GM23338 (cell line): ENCODE measurements around the gene SON. TPM values are rescaled to one million over a fixed set of nuclear protein-coding genes. Genes with fewer than 3 reads are reported as not detected.

Experiments used
- ATAC-seq: fragments of 200-7000 bp; cut with Tn5 transposase; 3 replicates; pipeline ENCODE4 v1.9.1; 2020
- DNase-seq: peaks from one replicate; pipeline ENCODE4 v3.0.0-alpha.2; 2015; ENCODE audit warnings: low spot score
- H2AFZ ChIP-seq: fragments of 200-600 bp; sonication (generic); 2 replicates; pipeline ENCODE4 v1.8.0; 2016; ENCODE audit warnings: antibody characterized with exemption, mild to moderate bottlenecking, moderate library complexity
- H3F3A ChIP-seq: fragments of 200-600 bp; sonication (generic); replicated peaks from 2 replicates; pipeline ENCODE4 v1.8.0; 2017; ENCODE audit warnings: antibody characterized with exemption, mixed run types, low read depth
- H3K27ac ChIP-seq: fragments of 200-600 bp; sonication (generic); 2 replicates; pipeline ENCODE4 v1.6.1; 2016; ENCODE audit warnings: low read depth
- H3K27me3 ChIP-seq: fragments of 200-600 bp; sonication (generic); 2 replicates; pipeline ENCODE4 v1.8.0; 2016; ENCODE audit warnings: mild to moderate bottlenecking, mixed run types, moderate library complexity; ENCODE audit not compliant: insufficient read depth
- H3K36me3 ChIP-seq: fragments of 200-600 bp; sonication (generic); 2 replicates; pipeline ENCODE4 v1.8.0; 2016; ENCODE audit warnings: mild to moderate bottlenecking; ENCODE audit not compliant: insufficient read depth
- H3K4me1 ChIP-seq: fragments of 200-600 bp; sonication (generic); 2 replicates; pipeline ENCODE4 v1.8.0; 2016; ENCODE audit warnings: mild to moderate bottlenecking, moderate library complexity; ENCODE audit not compliant: insufficient read depth
- H3K4me2 ChIP-seq: fragments of 200-600 bp; sonication (generic); 2 replicates; pipeline ENCODE4 v1.7.1; 2017; ENCODE audit warnings: mixed run types
- H3K4me3 ChIP-seq: fragments of 200-600 bp; sonication (generic); 2 replicates; pipeline ENCODE4 v1.6.1; 2016; ENCODE audit warnings: mixed run types
- H3K79me2 ChIP-seq: fragments of 200-600 bp; sonication (generic); replicated peaks from 2 replicates; pipeline ENCODE4 v1.8.0; 2017; ENCODE audit warnings: mild to moderate bottlenecking; ENCODE audit not compliant: insufficient read depth
- H3K9me2 ChIP-seq: fragments of 200-600 bp; sonication (generic); 2 replicates; pipeline ENCODE4 v1.8.0; 2017; ENCODE audit not compliant: insufficient read depth
- H4K20me1 ChIP-seq: fragments of 200-600 bp; sonication (generic); replicated peaks from 2 replicates; pipeline ENCODE4 v1.8.0; 2017; ENCODE audit warnings: mild to moderate bottlenecking; ENCODE audit not compliant: insufficient read depth
- H3K27ac Mint-ChIP-seq: 2 replicates; pipeline ENCODE4 v1.8.0; 2020; ENCODE audit warnings: inconsistent platforms, mild to moderate bottlenecking, moderate library complexity, mixed read lengths
- H3K27me3 Mint-ChIP-seq: 3 replicates; pipeline ENCODE4 v1.8.0; 2022; ENCODE audit warnings: low read depth, mild to moderate bottlenecking, moderate library complexity, mixed read lengths, inconsistent platforms; ENCODE audit not compliant: insufficient read depth, poor library complexity
- H3K36me3 Mint-ChIP-seq: 3 replicates; pipeline ENCODE4 v1.8.0; 2021; ENCODE audit warnings: low read depth, mild to moderate bottlenecking, inconsistent platforms, moderate library complexity, mixed read lengths
- H3K4me1 Mint-ChIP-seq: 3 replicates; pipeline ENCODE4 v1.8.0; 2020; ENCODE audit warnings: mild to moderate bottlenecking, inconsistent platforms, mixed read lengths
- H3K4me3 Mint-ChIP-seq: 3 replicates; pipeline ENCODE4 v1.8.0; 2021; ENCODE audit warnings: moderate library complexity, mild to moderate bottlenecking, inconsistent platforms, mixed read lengths
- H3K9me3 Mint-ChIP-seq: 3 replicates; pipeline ENCODE4 v1.8.0; 2020; ENCODE audit warnings: moderate library complexity, mild to moderate bottlenecking, inconsistent platforms, mixed read lengths
- CREB1 ChIP-seq: fragments of 250-450 bp; sonication (Bioruptor Pico); IDR thresholded peaks from 2 replicates; pipeline ENCODE4 v1.5.0; 2020; ENCODE audit warnings: low read depth, mild to moderate bottlenecking, moderate library complexity
- EZH2 ChIP-seq: fragments of 200-600 bp; sonication (generic); IDR thresholded peaks from one replicate; pipeline ENCODE4 v1.8.0; 2017; ENCODE audit warnings: antibody characterized with exemption, mild to moderate bottlenecking, low read depth; ENCODE audit not compliant: unreplicated experiment
- EZH2phosphoT487 ChIP-seq: fragments of 200-600 bp; sonication (generic); IDR thresholded peaks from one replicate; pipeline ENCODE4 v1.8.1; 2018; ENCODE audit warnings: antibody characterized with exemption; ENCODE audit not compliant: unreplicated experiment
- JUNB ChIP-seq: IDR thresholded peaks from one replicate; pipeline ENCODE4 v1.6.1; 2016; ENCODE audit warnings: antibody characterized with exemption; ENCODE audit not compliant: unreplicated experiment
- NANOG ChIP-seq: IDR thresholded peaks from 2 replicates; pipeline ENCODE4 v1.6.1; 2016; ENCODE audit warnings: antibody characterized with exemption, borderline replicate concordance
- POLR2AphosphoS5 ChIP-seq: IDR thresholded peaks from 2 replicates; pipeline ENCODE4 v1.6.1; 2016; ENCODE audit warnings: antibody characterized with exemption, low read depth
- STAT1 ChIP-seq: IDR thresholded peaks from one replicate; pipeline ENCODE4 v1.6.1; 2016; ENCODE audit warnings: antibody characterized with exemption; ENCODE audit not compliant: unreplicated experiment
- ZNF114 ChIP-seq: fragments of 250-450 bp; sonication (Bioruptor Pico); IDR thresholded peaks from 2 replicates; pipeline ENCODE4 v1.5.0; 2020; ENCODE audit warnings: mild to moderate bottlenecking, moderate library complexity
- ZNF331 ChIP-seq: fragments of 250-450 bp; sonication (Bioruptor Pico); IDR thresholded peaks from 2 replicates; pipeline ENCODE4 v1.5.0; 2020; ENCODE audit warnings: low read depth, mild to moderate bottlenecking, moderate library complexity
- polyA plus RNA-seq: library from polyadenylated mRNA; unstranded; fragments of >200 nt; fragmentation: Nextera tagmentation; extraction: Ambion mirVana; gene quantifications from 2 replicates; pipeline ENCODE4 v1.2.1, GENCODE V29; 2016
- total RNA-seq: library from RNA; depleted of rRNA; stranded (reverse); fragments of >200 nt; shearing (Covaris generic); gene quantifications from 2 replicates; pipeline ENCODE4 v1.2.3, GENCODE V29; 2014
- TF ChIP-seq, protein P1 (sequence below): IDR thresholded peaks from 2 replicates; pipeline ENCODE4 v1.6.1; 2016; ENCODE audit warnings: antibody characterized with exemption
- TF ChIP-seq, protein P2 (sequence below), 2 experiments: fragments of 200-600 bp in 1 of 2; sonication (generic) in 1 of 2; conservative IDR thresholded peaks; 2 replicates each; pipeline versions ENCODE4 v1.5.1 to v1.6.1; 2016 to 2017; ENCODE audit warnings: antibody characterized with exemption in 2 of 2, low read depth in 2 of 2, mild to moderate bottlenecking in 2 of 2, moderate library complexity in 1 of 2
- TF ChIP-seq, protein P3 (sequence below): fragments of 250-450 bp; sonication (Bioruptor Pico); IDR thresholded peaks from 2 replicates; pipeline ENCODE4 v1.5.0; 2020; ENCODE audit warnings: mild to moderate bottlenecking, moderate library complexity
- TF ChIP-seq, protein P4 (sequence below): IDR thresholded peaks from one replicate; pipeline ENCODE4 v1.6.1; 2018; ENCODE audit warnings: antibody characterized with exemption; ENCODE audit not compliant: unreplicated experiment

SON gene
- total and polyA plus RNA-seq, 2 experiments from 2014 or later: 361 to 1,421 TPM

DNA sequence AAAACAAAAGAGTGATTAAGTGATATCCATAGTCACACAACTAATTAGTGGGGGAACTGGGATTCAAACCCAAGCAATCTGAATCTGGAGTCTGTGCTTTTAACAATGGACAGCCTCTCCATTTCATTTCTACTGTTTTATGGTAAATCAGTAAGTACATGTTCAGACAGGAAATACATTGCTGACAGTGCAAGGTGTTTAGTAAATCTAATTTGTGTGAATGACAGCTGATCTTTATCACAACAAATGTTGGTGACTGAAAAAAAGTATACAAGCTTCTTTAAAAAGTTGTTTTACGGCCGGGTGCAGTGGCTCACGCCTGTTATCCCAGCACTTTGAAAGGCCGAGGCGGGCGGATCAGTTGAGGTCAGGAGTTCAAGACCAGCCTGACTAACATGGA is 25.1 kb downstream of the SON start:
- no peaks in the 10 kb centered on the region for H3K4me1 ChIP-seq
- no peaks in the 10 kb centered on the region for H3K9me2 ChIP-seq
- Mint-ChIP-seq H3K27ac (no peak overlapping the region), H3K4me1 (no peaks in the 10 kb centered on the region), H3K27me3 (no peaks in the 10 kb centered on the region), H3K4me3 (no peak overlapping the region), H3K9me3 (no peaks in the 10 kb centered on the region), H3K36me3 (peaks cover 49% of the 10 kb centered on the region)
- H3K4me3 ChIP-seq: no peak overlapping the region
- peaks cover 34% of the 10 kb centered on the region for H3K36me3 ChIP-seq
- peaks cover 9% of the 10 kb centered on the region for H4K20me1 ChIP-seq
- H3K27ac ChIP-seq: no peak overlapping the region
- H3F3A ChIP-seq: no peaks in the 10 kb centered on the region
- DNase-seq (no peak), ATAC-seq (no peak)
- no peak overlapping the region for H3K4me2 ChIP-seq
- H3K79me2 ChIP-seq: peaks cover 12% of the 10 kb centered on the region
- no peak overlapping the region for H2AFZ ChIP-seq
- H3K27me3 ChIP-seq: no peaks in the 10 kb centered on the region
- TF ChIP-seq CREB1 (no peak), ZNF114 (no peak), STAT1 (no peak), EZH2 (no peak), ZNF331 (CRISPR knock-in tag) (no peak), EZH2phosphoT487 (no peak), JUNB (no peak), NANOG (no peak), POLR2AphosphoS5 (no peak)
- TF ChIP-seq, protein P1, sequence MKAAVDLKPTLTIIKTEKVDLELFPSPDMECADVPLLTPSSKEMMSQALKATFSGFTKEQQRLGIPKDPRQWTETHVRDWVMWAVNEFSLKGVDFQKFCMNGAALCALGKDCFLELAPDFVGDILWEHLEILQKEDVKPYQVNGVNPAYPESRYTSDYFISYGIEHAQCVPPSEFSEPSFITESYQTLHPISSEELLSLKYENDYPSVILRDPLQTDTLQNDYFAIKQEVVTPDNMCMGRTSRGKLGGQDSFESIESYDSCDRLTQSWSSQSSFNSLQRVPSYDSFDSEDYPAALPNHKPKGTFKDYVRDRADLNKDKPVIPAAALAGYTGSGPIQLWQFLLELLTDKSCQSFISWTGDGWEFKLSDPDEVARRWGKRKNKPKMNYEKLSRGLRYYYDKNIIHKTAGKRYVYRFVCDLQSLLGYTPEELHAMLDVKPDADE: no peak
- TF ChIP-seq, protein P2, sequence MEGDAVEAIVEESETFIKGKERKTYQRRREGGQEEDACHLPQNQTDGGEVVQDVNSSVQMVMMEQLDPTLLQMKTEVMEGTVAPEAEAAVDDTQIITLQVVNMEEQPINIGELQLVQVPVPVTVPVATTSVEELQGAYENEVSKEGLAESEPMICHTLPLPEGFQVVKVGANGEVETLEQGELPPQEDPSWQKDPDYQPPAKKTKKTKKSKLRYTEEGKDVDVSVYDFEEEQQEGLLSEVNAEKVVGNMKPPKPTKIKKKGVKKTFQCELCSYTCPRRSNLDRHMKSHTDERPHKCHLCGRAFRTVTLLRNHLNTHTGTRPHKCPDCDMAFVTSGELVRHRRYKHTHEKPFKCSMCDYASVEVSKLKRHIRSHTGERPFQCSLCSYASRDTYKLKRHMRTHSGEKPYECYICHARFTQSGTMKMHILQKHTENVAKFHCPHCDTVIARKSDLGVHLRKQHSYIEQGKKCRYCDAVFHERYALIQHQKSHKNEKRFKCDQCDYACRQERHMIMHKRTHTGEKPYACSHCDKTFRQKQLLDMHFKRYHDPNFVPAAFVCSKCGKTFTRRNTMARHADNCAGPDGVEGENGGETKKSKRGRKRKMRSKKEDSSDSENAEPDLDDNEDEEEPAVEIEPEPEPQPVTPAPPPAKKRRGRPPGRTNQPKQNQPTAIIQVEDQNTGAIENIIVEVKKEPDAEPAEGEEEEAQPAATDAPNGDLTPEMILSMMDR (conservative IDR thresholded peaks at IDR 0.05; ENCODE audit: low read depth in 2 of 2): no peak
- TF ChIP-seq, protein P3, sequence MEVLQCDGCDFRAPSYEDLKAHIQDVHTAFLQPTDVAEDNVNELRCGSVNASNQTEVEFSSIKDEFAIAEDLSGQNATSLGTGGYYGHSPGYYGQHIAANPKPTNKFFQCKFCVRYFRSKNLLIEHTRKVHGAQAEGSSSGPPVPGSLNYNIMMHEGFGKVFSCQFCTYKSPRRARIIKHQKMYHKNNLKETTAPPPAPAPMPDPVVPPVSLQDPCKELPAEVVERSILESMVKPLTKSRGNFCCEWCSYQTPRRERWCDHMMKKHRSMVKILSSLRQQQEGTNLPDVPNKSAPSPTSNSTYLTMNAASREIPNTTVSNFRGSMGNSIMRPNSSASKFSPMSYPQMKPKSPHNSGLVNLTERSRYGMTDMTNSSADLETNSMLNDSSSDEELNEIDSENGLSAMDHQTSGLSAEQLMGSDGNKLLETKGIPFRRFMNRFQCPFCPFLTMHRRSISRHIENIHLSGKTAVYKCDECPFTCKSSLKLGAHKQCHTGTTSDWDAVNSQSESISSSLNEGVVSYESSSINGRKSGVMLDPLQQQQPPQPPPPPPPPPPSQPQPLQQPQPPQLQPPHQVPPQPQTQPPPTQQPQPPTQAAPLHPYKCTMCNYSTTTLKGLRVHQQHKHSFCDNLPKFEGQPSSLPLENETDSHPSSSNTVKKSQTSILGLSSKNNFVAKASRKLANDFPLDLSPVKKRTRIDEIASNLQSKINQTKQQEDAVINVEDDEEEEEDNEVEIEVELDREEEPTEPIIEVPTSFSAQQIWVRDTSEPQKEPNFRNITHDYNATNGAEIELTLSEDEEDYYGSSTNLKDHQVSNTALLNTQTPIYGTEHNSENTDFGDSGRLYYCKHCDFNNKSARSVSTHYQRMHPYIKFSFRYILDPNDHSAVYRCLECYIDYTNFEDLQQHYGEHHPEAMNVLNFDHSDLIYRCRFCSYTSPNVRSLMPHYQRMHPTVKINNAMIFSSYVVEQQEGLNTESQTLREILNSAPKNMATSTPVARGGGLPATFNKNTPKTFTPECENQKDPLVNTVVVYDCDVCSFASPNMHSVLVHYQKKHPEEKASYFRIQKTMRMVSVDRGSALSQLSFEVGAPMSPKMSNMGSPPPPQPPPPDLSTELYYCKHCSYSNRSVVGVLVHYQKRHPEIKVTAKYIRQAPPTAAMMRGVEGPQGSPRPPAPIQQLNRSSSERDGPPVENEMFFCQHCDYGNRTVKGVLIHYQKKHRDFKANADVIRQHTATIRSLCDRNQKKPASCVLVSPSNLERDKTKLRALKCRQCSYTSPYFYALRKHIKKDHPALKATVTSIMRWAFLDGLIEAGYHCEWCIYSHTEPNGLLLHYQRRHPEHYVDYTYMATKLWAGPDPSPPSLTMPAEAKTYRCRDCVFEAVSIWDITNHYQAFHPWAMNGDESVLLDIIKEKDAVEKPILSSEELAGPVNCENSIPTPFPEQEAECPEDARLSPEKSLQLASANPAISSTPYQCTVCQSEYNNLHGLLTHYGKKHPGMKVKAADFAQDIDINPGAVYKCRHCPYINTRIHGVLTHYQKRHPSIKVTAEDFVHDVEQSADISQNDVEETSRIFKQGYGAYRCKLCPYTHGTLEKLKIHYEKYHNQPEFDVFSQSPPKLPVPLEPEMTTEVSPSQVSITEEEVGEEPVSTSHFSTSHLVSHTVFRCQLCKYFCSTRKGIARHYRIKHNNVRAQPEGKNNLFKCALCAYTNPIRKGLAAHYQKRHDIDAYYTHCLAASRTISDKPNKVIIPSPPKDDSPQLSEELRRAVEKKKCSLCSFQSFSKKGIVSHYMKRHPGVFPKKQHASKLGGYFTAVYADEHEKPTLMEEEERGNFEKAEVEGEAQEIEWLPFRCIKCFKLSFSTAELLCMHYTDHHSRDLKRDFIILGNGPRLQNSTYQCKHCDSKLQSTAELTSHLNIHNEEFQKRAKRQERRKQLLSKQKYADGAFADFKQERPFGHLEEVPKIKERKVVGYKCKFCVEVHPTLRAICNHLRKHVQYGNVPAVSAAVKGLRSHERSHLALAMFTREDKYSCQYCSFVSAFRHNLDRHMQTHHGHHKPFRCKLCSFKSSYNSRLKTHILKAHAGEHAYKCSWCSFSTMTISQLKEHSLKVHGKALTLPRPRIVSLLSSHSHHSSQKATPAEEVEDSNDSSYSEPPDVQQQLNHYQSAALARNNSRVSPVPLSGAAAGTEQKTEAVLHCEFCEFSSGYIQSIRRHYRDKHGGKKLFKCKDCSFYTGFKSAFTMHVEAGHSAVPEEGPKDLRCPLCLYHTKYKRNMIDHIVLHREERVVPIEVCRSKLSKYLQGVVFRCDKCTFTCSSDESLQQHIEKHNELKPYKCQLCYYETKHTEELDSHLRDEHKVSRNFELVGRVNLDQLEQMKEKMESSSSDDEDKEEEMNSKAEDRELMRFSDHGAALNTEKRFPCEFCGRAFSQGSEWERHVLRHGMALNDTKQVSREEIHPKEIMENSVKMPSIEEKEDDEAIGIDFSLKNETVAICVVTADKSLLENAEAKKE: no peak
- TF ChIP-seq, protein P4, sequence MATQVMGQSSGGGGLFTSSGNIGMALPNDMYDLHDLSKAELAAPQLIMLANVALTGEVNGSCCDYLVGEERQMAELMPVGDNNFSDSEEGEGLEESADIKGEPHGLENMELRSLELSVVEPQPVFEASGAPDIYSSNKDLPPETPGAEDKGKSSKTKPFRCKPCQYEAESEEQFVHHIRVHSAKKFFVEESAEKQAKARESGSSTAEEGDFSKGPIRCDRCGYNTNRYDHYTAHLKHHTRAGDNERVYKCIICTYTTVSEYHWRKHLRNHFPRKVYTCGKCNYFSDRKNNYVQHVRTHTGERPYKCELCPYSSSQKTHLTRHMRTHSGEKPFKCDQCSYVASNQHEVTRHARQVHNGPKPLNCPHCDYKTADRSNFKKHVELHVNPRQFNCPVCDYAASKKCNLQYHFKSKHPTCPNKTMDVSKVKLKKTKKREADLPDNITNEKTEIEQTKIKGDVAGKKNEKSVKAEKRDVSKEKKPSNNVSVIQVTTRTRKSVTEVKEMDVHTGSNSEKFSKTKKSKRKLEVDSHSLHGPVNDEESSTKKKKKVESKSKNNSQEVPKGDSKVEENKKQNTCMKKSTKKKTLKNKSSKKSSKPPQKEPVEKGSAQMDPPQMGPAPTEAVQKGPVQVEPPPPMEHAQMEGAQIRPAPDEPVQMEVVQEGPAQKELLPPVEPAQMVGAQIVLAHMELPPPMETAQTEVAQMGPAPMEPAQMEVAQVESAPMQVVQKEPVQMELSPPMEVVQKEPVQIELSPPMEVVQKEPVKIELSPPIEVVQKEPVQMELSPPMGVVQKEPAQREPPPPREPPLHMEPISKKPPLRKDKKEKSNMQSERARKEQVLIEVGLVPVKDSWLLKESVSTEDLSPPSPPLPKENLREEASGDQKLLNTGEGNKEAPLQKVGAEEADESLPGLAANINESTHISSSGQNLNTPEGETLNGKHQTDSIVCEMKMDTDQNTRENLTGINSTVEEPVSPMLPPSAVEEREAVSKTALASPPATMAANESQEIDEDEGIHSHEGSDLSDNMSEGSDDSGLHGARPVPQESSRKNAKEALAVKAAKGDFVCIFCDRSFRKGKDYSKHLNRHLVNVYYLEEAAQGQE: no peak
